HG03521 (cell line): ENCODE measurements around the gene NCBP3.
"Not testable (repeated sequence)": the region's sequence is repeated elsewhere in the genome, so short reads cannot be mapped to it uniquely, and the experiment has no call there.

ENCODE experiments used
- ATAC-seq: cut with Tn5 transposase; IDR thresholded peaks from one replicate; pipeline ENCODE4 v1.9.1; 2021; ENCODE audit warnings: mild to moderate bottlenecking, moderate library complexity; ENCODE audit not compliant: unreplicated experiment

The NCBP3 gene

GRCh38 chr17:3882276-3882675 is 36.2 kb upstream of the NCBP3 start:
- ATAC-seq = no peak

GRCh38 chr17:3880983-3881382 is 34.9 kb upstream of the NCBP3 start:
- no peak for ATAC-seq

GRCh38 chr17:3879591-3880417 is 33.8 kb upstream of the NCBP3 start:
- ATAC-seq = no peak

- ATAC-seq = no peak
Observed at GRCh38 chr17:3879186-3879585, 33.1 kb upstream of the NCBP3 start.

GRCh38 chr17:3877220-3877619 is 31.2 kb upstream of the NCBP3 start:
- ATAC-seq = no peak

- no peak for ATAC-seq
Observed at GRCh38 chr17:3875317-3875716, 29.3 kb upstream of the NCBP3 start.

GRCh38 chr17:3873862-3874261 is 27.8 kb upstream of the NCBP3 start:
- no peak for ATAC-seq

GRCh38 chr17:3870871-3871306 is 24.8 kb upstream of the NCBP3 start:
- ATAC-seq = no peak

GRCh38 chr17:3867606-3868005 is 21.6 kb upstream of the NCBP3 start:
- no peak for ATAC-seq

- ATAC-seq = no peak
Observed at GRCh38 chr17:3867106-3867505, 21.1 kb upstream of the NCBP3 start.

GRCh38 chr17:3866276-3866675 is 20.2 kb upstream of the NCBP3 start:
- ATAC-seq = no peak

- no peak for ATAC-seq
Observed at GRCh38 chr17:3865176-3865575, 19.1 kb upstream of the NCBP3 start.

GRCh38 chr17:3864534-3864933 is 18.5 kb upstream of the NCBP3 start:
- no peak for ATAC-seq

GRCh38 chr17:3861761-3862681 is 16.0 kb upstream of the NCBP3 start:
- no peak for ATAC-seq

- no peak for ATAC-seq
Observed at GRCh38 chr17:3860939-3861700, 15.1 kb upstream of the NCBP3 start.

- ATAC-seq = no peak
Observed at GRCh38 chr17:3859940-3860339, 13.9 kb upstream of the NCBP3 start.

GRCh38 chr17:3857261-3858105 is 11.4 kb upstream of the NCBP3 start:
- no peak for ATAC-seq

GRCh38 chr17:3854204-3854603 is 8.2 kb upstream of the NCBP3 start:
- ATAC-seq = not testable (repeated sequence)

- no peak for ATAC-seq
Observed at GRCh38 chr17:3852561-3852960, 6.5 kb upstream of the NCBP3 start.

GRCh38 chr17:3851461-3852100 is 5.5 kb upstream of the NCBP3 start:
- no peak for ATAC-seq
